SHP77 (cell line): ENCODE measurements around the gene ZEB2.

Experiments
- DNase-seq, 2 experiments: peaks; one replicate each; lab custom pipeline; 2025; lab: John Stamatoyannopoulos, UW

Gene ZEB2

GRCh38 chr2:144449028-144449406 is 70.9 kb downstream of the ZEB2 start:
- DNase-seq: no peak

GRCh38 chr2:144448389-144449027 is 71.4 kb downstream of the ZEB2 start:
- no peak for DNase-seq

GRCh38 chr2:144447535-144447934 is 72.4 kb downstream of the ZEB2 start:
- DNase-seq: no peak

GRCh38 chr2:144446136-144446535 is 73.8 kb downstream of the ZEB2 start:
- no peak for DNase-seq

- no peak for DNase-seq
These were observed 74.7 kb downstream of the ZEB2 start for GRCh38 chr2:144445196-144445595.

- no peak for DNase-seq
These were observed 75.8 kb downstream of the ZEB2 start for GRCh38 chr2:144443837-144444817.

- no peak for DNase-seq
These were observed 78.2 kb downstream of the ZEB2 start for GRCh38 chr2:144441711-144442141.

DNA sequence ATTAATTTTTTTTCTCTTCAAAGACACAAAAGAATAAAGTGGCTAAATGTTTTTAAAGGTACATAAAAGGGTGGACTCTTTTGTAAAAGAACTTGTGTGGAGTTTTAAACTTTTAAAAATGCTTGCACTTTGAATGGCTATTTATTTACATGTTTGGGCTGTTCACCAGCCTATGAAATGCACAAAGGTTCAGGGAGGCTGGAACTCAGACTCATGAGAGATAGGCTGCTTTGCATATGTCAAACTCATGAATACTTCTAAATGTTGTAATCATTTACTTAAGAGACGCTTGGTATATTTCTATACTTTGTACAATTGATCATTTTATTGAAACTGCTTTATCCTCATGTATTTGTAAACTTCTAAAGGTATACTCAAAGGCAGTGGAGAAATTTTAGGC is 79.9 kb downstream of the ZEB2 start:
- DNase-seq: no peak

DNA sequence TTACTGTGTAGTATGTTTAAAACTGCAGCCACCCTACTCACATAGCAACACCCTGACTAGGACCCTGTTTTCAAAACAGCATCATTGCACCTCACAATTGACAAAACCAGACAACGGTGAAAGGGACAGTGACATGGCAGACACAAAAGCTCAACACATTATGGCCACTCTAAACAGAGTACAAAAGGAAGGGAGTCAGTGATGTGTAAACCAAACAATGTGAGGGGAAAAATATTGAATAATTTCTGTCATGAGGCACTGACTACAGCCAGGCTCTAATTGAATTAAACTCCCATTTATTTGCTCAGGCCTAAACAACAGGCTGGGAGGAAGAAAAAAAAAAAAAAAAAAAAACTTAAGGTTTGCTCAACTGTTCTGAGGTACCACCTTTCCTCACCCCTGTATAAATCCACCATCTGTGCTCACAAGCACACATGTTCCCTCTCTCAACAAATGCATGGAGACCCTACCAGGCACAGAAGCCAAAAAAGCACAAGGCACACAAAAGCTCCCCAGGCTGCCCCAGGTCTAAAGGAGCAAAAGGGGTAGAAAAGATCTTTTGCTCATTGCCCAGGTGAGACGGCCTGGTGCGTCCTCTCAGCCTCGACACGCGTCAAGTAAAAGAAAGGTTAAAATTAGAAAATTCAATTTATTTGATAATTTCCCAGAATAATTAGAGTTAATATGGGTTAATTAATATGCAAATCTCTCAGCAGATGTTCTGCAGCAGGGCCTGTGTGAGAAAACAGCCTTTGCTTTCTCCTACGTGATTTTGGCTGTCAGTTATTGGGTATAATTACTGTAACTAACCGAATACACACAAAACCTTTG is 80.9 kb downstream of the ZEB2 start:
- DNase-seq: no peak

- DNase-seq: no peak
These were observed 82.3 kb downstream of the ZEB2 start for GRCh38 chr2:144437636-144438035.

GRCh38 chr2:144434425-144435222 is 85.3 kb downstream of the ZEB2 start:
- no peak for DNase-seq

DNA sequence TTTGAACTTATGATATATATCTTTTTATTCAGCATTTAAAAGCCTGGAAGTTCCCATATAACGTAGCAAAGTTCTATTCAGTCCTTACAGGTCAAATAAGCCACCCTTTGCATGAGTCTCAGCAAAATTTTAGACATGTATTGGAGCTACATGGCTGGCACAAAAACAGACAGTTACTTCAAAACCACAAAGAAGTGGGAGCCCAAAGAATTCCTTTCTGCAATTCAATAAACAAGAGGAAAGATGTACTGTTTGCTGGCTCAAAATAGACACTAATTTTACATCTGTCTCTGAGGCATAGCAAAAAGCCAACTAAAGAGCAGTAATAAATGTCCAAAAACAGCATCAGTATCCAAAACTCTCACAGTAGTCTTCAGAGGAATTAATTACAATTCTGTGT is 87.0 kb downstream of the ZEB2 start:
- DNase-seq: no peak

GRCh38 chr2:144431998-144432397 is 87.9 kb downstream of the ZEB2 start:
- DNase-seq: no peak

DNA sequence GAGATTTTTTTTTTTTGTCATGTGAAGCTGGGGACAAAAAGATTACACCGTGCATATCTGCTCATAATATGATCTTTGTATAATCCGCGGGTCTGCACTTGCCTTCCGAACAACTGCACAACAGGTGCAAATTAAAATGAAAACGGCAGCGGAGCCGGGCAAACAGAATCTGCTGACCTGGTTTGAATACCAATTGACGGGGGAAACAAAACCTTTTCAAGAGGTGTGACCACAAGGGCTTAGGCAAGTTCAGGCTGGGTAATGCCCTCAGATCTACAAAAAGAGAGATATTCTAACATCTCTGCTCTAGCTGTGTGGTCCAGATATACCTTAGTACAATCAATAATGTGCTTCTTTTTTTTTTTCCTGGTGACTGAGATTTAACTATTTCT is 88.5 kb downstream of the ZEB2 start:
- DNase-seq: peak; percentile 18 to 24

DNA sequence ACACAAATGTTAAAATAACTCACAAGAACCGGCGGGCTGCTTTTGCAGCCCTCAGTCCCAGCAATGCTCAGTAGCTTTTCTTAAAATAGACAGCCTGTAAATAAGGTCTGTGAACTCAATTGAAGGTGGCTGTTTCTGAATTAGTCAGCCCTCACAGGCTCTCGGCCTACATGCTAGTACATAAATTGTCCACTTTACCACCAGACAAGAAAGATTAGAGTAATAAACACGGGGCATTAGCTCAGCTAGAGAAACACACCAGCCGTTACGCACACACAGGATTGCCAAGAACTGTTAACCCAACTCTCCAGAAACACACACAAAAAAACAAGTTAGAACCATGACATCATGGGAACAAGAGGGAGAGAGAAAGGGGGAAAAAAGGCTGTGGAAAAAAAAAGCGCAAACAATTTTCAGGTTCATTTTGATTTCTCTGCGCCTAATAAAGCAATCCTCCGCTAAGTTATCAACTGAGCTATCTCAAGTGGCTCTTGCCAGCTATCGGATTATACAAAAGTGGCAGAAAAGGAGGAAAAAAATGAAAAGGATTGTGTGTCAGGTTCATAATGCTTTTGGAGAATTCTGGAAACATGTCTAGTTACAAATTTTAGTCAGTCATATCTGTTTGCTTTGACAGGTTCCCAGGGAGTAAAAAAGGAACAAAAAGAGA is 89.1 kb downstream of the ZEB2 start:
- no peak for DNase-seq

GRCh38 chr2:144429396-144430112 is 90.4 kb downstream of the ZEB2 start:
- no peak for DNase-seq

- DNase-seq: no peak
These were observed 92.9 kb downstream of the ZEB2 start for GRCh38 chr2:144426981-144427479.

DNA sequence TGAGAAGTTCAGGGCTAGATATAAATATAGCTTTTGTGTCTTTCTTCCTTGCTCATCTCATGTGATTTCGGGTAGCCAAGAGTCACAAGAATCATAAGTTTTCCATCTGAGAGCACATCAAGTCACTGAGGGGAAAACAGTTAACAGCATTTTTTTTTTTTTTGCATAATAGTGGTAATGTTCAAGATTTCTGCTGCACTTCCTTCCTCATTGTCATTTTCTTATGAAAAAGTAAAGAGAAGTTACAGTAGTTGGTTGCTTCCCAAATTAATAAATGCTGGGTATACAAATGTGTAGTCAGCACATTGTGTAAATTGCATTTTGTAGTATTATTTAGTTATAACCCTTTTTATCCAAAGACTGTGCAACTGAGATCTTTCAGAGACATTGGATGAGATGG is 93.6 kb downstream of the ZEB2 start:
- no peak for DNase-seq

DNA sequence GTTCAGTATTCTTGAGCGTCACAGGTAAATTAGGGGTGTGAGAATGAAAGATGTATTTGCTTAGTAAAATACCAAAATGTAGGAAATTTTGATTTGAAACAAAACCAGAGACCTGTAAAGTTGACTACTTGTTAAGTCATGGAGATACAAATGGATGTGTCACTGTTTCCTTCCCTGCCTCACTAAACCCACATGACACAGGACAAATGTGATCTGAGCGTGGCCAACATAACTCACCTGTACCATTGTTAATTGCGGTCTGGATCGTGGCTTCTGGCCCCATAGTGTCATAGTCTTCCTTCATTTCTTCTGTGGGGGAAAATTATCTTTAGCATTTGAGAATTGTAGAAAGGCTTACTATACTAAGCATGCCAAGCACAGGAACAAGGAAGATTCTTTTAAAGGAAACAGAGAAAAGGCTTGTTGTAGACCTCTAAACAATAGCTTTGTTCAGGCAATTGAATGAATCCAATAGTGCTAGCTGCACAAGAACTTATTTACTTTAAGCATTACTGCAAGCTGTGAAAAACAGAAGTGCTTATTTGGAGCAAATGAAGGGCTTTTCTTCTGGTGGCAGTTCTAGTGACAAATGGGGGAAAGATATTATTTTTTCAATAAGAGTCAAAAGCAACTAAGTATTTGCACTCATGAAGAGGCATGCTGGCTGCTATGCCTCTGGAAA is 95.2 kb downstream of the ZEB2 start:
- DNase-seq: no peak
